ENCODE data around the gene BOC. TPM values are rescaled to one million over a fixed set of nuclear protein-coding genes. Genes with fewer than 3 reads are reported as not detected.

The BOC gene
- total RNA-seq, 6 experiments from 2014 or later: 7.0 to 15.1 (median 13.2) TPM

- Mint-ChIP-seq H3K9me3 (no peaks in the 10 kb centered on the region), H3K27me3 (ENCODE audit: insufficient read depth) (peaks cover 1% of the 10 kb centered on the region), H3K4me1 (ENCODE audit: low read depth) (peaks cover 9% of the 10 kb centered on the region), H3K27ac (no peak overlapping the region), H3K36me3 (ENCODE audit: low read depth) (no peaks in the 10 kb centered on the region), H3K4me3 (no peak overlapping the region)
- no peak for DNase-seq
- TF ChIP-seq CTCF (IDR thresholded peaks at IDR 0.05): no peak
These were observed 55.4 kb downstream of the BOC start for GRCh38 chr3:113266738-113267137.

- H3K4me1 Mint-ChIP-seq (ENCODE audit: low read depth): peaks cover 9% of the 10 kb centered on the region
- no peak for TF ChIP-seq CTCF (IDR thresholded peaks at IDR 0.05)
- H3K27ac Mint-ChIP-seq: no peak overlapping the region
- H3K4me3 Mint-ChIP-seq: no peak overlapping the region
- DNase-seq: no peak
- no peaks in the 10 kb centered on the region for H3K9me3 Mint-ChIP-seq
- no peaks in the 10 kb centered on the region for H3K36me3 Mint-ChIP-seq (ENCODE audit: low read depth)
- peaks cover 3% of the 10 kb centered on the region for H3K27me3 Mint-ChIP-seq (ENCODE audit: insufficient read depth)
These were observed 57.0 kb downstream of the BOC start for GRCh38 chr3:113268311-113268710.

GRCh38 chr3:113268942-113269341, 57.6 kb downstream of the BOC start:
- no peaks in the 10 kb centered on the region for H3K36me3 Mint-ChIP-seq (ENCODE audit: low read depth)
- no peak for DNase-seq
- peaks cover 9% of the 10 kb centered on the region for H3K4me1 Mint-ChIP-seq (ENCODE audit: low read depth)
- no peak overlapping the region for H3K27ac Mint-ChIP-seq
- no peak for TF ChIP-seq CTCF (IDR thresholded peaks at IDR 0.05)
- no peak overlapping the region for H3K4me3 Mint-ChIP-seq
- H3K9me3 Mint-ChIP-seq: no peaks in the 10 kb centered on the region
- H3K27me3 Mint-ChIP-seq (ENCODE audit: insufficient read depth): peaks cover 3% of the 10 kb centered on the region

GRCh38 chr3:113269661-113270060, 58.3 kb downstream of the BOC start:
- peaks cover 3% of the 10 kb centered on the region for H3K27me3 Mint-ChIP-seq (ENCODE audit: insufficient read depth)
- H3K4me1 Mint-ChIP-seq (ENCODE audit: low read depth): peaks cover 9% of the 10 kb centered on the region
- H3K9me3 Mint-ChIP-seq: no peaks in the 10 kb centered on the region
- no peak overlapping the region for H3K4me3 Mint-ChIP-seq
- H3K36me3 Mint-ChIP-seq (ENCODE audit: low read depth): no peaks in the 10 kb centered on the region
- no peak for DNase-seq
- no peak overlapping the region for H3K27ac Mint-ChIP-seq
- TF ChIP-seq CTCF (IDR thresholded peaks at IDR 0.05): no peak

- H3K36me3 Mint-ChIP-seq (ENCODE audit: low read depth): no peaks in the 10 kb centered on the region
- DNase-seq: no peak
- no peak overlapping the region for H3K27ac Mint-ChIP-seq
These were observed 58.7 kb downstream of the BOC start for GRCh38 chr3:113270068-113270467.

More at GRCh38 chr3:113270068-113270467, 58.7 kb downstream of the BOC start:
- Mint-ChIP-seq H3K4me3 (no peak overlapping the region), H3K27me3 (ENCODE audit: insufficient read depth) (peaks cover 3% of the 10 kb centered on the region), H3K9me3 (no peaks in the 10 kb centered on the region), H3K4me1 (ENCODE audit: low read depth) (peaks cover 9% of the 10 kb centered on the region)
- TF ChIP-seq CTCF (IDR thresholded peaks at IDR 0.05): no peak
